Breast epithelium (tissue), 3 donors: ENCODE measurements around the gene COG2.

Source experiments
- POLR2A ChIP-seq: fragments of 450-650 bp; IDR thresholded peaks from one replicate; pipeline ENCODE4 v1.6.1; 2016; ENCODE audit warnings: antibody characterized with exemption, mild to moderate bottlenecking, moderate library complexity
- POLR2AphosphoS5 ChIP-seq, 3 donors: sonication (generic); formaldehyde crosslinking; IDR thresholded peaks; one replicate each; pipeline ENCODE4 v1.6.1; 2017; ENCODE audit warnings: antibody characterized with exemption in 3 of 3
- TF ChIP-seq, protein P1 (sequence below), 3 donors: fragments of 450-650 bp; IDR thresholded peaks; one replicate each; pipeline ENCODE4 v1.5.1; 2016 to 2017; ENCODE audit warnings: antibody characterized with exemption in 3 of 3, mild to moderate bottlenecking in 3 of 3, moderate library complexity in 3 of 3

DNA sequence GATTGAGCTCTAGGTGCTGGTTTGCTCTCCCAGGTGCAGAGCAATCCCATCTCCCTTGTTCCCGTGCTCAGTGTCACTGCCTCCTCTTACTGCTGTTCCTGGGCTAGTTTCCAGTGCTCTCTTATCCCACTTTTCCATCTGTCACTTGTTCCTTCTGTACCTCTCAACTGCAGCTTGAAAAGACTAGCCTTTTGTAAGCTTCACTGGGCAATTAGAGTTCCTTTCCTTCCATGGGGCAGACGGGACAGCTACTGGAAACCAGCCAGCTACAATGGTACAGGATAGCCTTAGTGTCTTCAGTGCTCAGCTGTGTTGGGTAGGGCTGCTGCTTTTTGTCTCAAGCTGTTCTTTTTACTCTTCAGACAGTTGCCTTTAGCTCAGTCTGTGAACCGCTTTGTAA lies 40.0 kb downstream of the COG2 start:
- TF ChIP-seq, protein P1, sequence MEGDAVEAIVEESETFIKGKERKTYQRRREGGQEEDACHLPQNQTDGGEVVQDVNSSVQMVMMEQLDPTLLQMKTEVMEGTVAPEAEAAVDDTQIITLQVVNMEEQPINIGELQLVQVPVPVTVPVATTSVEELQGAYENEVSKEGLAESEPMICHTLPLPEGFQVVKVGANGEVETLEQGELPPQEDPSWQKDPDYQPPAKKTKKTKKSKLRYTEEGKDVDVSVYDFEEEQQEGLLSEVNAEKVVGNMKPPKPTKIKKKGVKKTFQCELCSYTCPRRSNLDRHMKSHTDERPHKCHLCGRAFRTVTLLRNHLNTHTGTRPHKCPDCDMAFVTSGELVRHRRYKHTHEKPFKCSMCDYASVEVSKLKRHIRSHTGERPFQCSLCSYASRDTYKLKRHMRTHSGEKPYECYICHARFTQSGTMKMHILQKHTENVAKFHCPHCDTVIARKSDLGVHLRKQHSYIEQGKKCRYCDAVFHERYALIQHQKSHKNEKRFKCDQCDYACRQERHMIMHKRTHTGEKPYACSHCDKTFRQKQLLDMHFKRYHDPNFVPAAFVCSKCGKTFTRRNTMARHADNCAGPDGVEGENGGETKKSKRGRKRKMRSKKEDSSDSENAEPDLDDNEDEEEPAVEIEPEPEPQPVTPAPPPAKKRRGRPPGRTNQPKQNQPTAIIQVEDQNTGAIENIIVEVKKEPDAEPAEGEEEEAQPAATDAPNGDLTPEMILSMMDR (IDR thresholded peaks at IDR 0.05) = no peak
- no peak for TF ChIP-seq POLR2A
- no peak for TF ChIP-seq POLR2AphosphoS5 (IDR thresholded peaks at IDR 0.05)
